NT2/D1 (cell line): ENCODE data around the gene HTATIP2.

Experiments
- DNase-seq: peaks from one replicate; pipeline ENCODE4 v3.0.0-alpha.2; 2011; ENCODE audit warnings: low read depth, low spot score
- H3K27me3 ChIP-seq: 2 replicates; pipeline ENCODE4 v1.6.0; 2011; ENCODE audit warnings: mild to moderate bottlenecking; ENCODE audit not compliant: insufficient read length, insufficient read depth
- H3K36me3 ChIP-seq: 2 replicates; pipeline ENCODE4 v1.6.1; 2011; ENCODE audit warnings: mild to moderate bottlenecking, low read length, mixed read lengths; ENCODE audit not compliant: insufficient read depth, insufficient read length
- H3K4me1 ChIP-seq: 2 replicates; pipeline ENCODE4 v1.5.1; 2011; ENCODE audit not compliant: insufficient read depth, insufficient read length
- H3K4me3 ChIP-seq: 2 replicates; pipeline ENCODE4 v1.5.1; 2011; ENCODE audit warnings: low read depth; ENCODE audit not compliant: insufficient read length
- H3K9ac ChIP-seq: 2 replicates; pipeline ENCODE4 v1.6.0; 2011; ENCODE audit warnings: low read depth; ENCODE audit not compliant: insufficient read length
- H3K9me3 ChIP-seq: 2 replicates; pipeline ENCODE4 v1.5.1; 2011; ENCODE audit warnings: mild to moderate bottlenecking, low read length; ENCODE audit not compliant: insufficient read depth
- SUZ12 ChIP-seq: IDR thresholded peaks from 2 replicates; pipeline ENCODE4 v1.6.1; 2011; ENCODE audit not compliant: insufficient read length, insufficient read depth; ENCODE audit errors: extremely low read depth
- YY1 ChIP-seq: IDR thresholded peaks from 2 replicates; pipeline ENCODE4 v1.6.1; 2011; ENCODE audit not compliant: insufficient read length, insufficient read depth
- ZNF274 ChIP-seq: IDR thresholded peaks from 2 replicates; pipeline ENCODE4 v1.6.1; 2011; ENCODE audit warnings: mild to moderate bottlenecking, low read depth, low read length

The HTATIP2 gene

DNA sequence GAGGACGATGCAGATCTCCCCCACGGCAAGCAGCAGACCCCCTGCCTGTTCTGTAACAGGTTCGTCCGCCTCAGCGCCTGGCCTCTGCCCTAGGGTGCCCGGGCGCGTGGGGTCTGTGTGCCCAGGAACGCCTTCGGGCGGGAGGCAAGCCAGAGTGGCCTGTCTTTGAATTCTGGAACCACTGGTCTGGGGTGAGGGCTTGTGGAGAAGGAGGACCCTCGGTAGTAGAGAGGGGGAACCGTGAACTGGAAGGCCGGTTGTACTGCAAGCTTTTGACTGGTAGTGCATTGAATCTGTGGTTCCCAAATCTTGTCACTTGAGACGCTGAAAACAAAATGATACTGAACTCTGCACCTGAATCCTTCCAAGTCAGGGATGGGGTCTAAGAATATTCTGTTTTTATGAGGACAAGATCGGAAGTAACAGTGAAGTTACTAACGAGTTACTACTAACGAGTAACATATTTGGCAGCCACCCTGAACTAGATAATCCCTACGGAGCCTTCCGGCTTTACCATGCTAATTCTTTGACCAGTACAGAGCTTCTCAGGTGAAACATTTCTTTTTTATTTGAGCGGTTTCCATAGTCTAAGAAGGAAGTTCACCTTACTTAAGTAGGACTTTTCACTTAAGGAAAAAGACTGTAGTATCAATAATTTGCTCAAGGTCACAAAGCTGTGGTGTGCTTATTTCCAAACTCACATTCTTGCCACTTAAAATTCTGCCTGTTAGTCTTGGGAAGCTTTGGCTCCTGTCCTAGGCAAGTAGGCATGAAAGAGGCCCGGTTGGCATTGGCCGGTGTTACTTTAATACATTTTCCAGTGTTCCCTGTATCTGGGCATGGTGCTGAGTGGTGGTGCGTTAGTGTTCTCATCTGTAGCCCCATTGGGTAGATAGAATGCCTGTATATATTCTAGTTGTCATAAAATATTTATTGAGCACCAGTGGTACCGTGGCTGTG, 24.9 kb downstream of the HTATIP2 start:
- DNase-seq, result no peak
- Histone ChIP-seq H3K9ac (peak overlapping the region; percentile 92), H3K9me3 (no peaks in the 10 kb centered on the region), H3K4me3 (peak overlapping the region; percentile 84), H3K36me3 (peaks cover 18% of the 10 kb centered on the region), H3K27me3 (no peaks in the 10 kb centered on the region), H3K4me1 (no peaks in the 10 kb centered on the region)
- TF ChIP-seq YY1, result no peak
- TF ChIP-seq SUZ12, result no peak
- TF ChIP-seq ZNF274, result no peak

DNA sequence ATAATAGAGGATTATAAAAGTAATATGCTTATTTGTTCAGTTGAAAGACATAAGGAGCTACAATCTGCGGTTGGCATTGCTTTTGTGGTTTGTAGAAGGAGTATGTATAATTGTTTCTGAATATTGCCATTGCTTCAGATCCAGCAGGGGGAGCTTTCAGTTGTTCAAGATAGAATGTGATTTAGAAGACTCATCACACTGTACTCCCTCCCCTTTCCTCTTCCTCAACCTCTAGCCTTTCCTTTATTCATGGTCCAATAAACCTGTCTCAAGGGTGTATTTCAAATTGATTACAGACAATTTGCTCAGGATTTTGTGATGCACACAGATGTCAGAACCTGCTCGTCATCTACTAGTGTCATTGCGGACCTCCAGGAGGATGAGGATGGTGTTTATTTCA, 33.8 kb downstream of the HTATIP2 start:
- Histone ChIP-seq H3K27me3 (no peaks in the 10 kb centered on the region), H3K4me3 (no peak overlapping the region), H3K9me3 (no peaks in the 10 kb centered on the region), H3K4me1 (no peaks in the 10 kb centered on the region), H3K36me3 (peaks cover 35% of the 10 kb centered on the region), H3K9ac (no peak overlapping the region)
- DNase-seq, result peak; percentile 5
- no peak for TF ChIP-seq SUZ12
- TF ChIP-seq YY1, result no peak
- no peak for TF ChIP-seq ZNF274

DNA sequence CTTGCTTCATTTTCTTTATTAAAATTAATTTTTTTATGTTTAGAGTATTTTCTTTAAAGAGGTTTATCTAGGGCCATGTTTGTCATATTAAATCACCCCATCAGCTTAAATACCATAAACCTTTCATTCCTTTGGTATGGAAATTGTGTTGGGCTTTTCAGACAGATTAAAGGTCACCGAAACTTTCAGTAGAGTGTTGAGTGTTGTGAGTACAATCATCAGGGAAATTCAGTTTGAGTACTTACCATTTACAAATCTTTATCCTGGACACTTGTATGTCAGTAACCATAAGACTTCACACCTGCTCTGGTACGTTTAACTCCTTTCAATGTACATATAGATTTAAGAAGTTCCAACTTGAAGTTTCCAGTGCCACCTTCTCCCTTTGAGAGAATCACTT, 36.0 kb downstream of the HTATIP2 start:
- Histone ChIP-seq H3K36me3 (peaks cover 23% of the 10 kb centered on the region), H3K9ac (no peak overlapping the region), H3K9me3 (no peaks in the 10 kb centered on the region), H3K4me1 (no peaks in the 10 kb centered on the region), H3K4me3 (no peak overlapping the region), H3K27me3 (no peaks in the 10 kb centered on the region)
- TF ChIP-seq YY1 (no peak), SUZ12 (no peak)
- no peak for DNase-seq

DNA sequence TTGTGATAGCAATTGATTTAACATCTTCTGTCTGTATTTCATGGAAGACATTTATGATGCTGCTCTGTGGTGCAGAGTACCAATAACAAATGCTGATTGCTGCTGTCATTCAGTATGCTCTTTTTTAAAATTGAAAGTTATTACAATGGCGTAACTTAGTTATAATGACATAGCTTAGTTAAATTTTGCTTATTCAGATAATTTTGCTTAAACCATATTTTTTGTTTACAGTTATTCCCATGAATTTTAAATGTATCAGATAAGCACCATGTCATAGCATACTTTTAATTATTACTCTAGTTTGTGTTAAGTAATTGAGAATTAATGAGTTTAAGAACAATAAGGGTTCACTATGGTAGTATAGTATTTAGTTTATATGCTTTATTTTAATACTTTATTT, 39.5 kb downstream of the HTATIP2 start:
- no peak for DNase-seq
- H3K9me3 ChIP-seq, result no peaks in the 10 kb centered on the region
- no peak overlapping the region for H3K9ac ChIP-seq
- TF ChIP-seq ZNF274 (no peak), SUZ12 (no peak), YY1 (no peak)
- no peaks in the 10 kb centered on the region for H3K4me1 ChIP-seq
- H3K36me3 ChIP-seq, result peaks cover 17% of the 10 kb centered on the region
- no peak overlapping the region for H3K4me3 ChIP-seq
- no peaks in the 10 kb centered on the region for H3K27me3 ChIP-seq

DNA sequence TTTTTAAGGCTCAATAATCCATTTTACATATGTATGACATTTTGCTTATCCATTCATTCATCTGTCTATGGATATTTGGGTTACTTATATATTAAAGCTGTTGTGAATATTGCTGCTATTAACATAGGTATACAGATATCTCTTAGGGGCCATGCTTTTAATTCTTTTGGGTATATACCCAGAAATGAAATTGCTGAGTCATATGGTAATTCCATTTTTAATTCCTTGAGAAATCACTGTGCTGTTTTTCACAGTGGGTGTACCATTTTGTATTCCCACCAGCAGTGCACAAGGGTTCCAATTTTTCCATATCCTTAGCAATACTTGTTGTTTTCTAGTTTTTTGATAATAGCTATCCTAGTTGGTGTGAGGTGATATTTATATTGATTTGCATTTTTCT, 43.0 kb downstream of the HTATIP2 start:
- H3K4me3 ChIP-seq, result no peak overlapping the region
- H3K9ac ChIP-seq, result no peak overlapping the region
- TF ChIP-seq YY1 (no peak), SUZ12 (no peak), ZNF274 (no peak)
- no peak for DNase-seq
- peaks cover 17% of the 10 kb centered on the region for H3K36me3 ChIP-seq
- H3K4me1 ChIP-seq, result no peaks in the 10 kb centered on the region
- H3K27me3 ChIP-seq, result no peaks in the 10 kb centered on the region
- H3K9me3 ChIP-seq, result no peaks in the 10 kb centered on the region

DNA sequence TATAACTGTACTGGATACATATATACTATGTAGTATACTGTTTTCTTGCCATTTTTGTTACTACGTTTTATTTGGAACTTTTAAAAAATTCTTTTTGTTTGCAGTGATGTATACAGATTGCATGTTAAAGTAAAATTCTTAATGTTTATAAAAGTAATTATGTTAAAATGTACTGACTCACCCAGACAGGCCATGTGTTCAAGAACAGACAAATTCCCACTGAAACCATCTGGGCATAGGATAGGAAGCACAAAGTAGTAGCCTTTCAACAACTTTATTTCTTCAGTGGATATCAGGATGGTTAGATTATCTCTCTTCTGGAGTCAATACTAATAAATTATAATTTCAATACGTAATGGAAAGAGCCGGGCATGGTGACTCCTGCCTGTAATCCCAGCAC, 43.8 kb downstream of the HTATIP2 start:
- H3K4me3 ChIP-seq, result no peak overlapping the region
- TF ChIP-seq YY1, result no peak
- TF ChIP-seq SUZ12, result no peak
- TF ChIP-seq ZNF274, result no peak
- DNase-seq, result no peak
- no peaks in the 10 kb centered on the region for H3K4me1 ChIP-seq
- peaks cover 17% of the 10 kb centered on the region for H3K36me3 ChIP-seq
- no peaks in the 10 kb centered on the region for H3K9me3 ChIP-seq
- no peak overlapping the region for H3K9ac ChIP-seq
- H3K27me3 ChIP-seq, result no peaks in the 10 kb centered on the region

DNA sequence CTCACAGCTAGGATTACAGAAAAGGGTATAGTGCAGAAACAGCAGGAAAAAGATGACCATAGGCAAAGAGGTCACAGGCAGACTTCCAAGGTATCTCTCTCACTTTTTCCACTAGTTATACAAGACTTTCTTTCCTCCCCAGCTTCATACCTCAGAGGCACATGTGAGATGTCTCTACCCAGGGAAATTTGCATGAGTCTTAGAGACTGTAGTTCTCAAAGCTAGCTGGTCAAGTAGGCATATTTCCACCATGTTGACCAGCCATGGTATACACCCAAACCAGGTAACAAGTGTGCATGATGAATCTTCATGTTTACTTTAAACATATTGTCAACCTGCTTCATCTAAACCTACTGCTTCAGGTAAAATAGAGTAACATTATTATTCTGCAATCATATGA, 51.9 kb downstream of the HTATIP2 start:
- H3K27me3 ChIP-seq, result no peaks in the 10 kb centered on the region
- H3K4me3 ChIP-seq, result no peak overlapping the region
- peaks cover 5% of the 10 kb centered on the region for H3K36me3 ChIP-seq
- TF ChIP-seq YY1, result no peak
- no peak for TF ChIP-seq SUZ12
- no peak for TF ChIP-seq ZNF274
- H3K9ac ChIP-seq, result no peak overlapping the region
- no peaks in the 10 kb centered on the region for H3K9me3 ChIP-seq
- DNase-seq, result no peak
- no peaks in the 10 kb centered on the region for H3K4me1 ChIP-seq
